GM23338 (cell line): Measurements from ENCODE around the gene PINK1. TPM values are rescaled to one million over a fixed set of nuclear protein-coding genes. Genes with fewer than 3 reads are reported as not detected.

ENCODE experiments used
- ATAC-seq: fragments of 200-7000 bp; cut with Tn5 transposase; 3 replicates; pipeline ENCODE4 v1.9.1; 2020
- DNase-seq: peaks from one replicate; pipeline ENCODE4 v3.0.0-alpha.2; 2015; ENCODE audit warnings: low spot score
- H2AFZ ChIP-seq: fragments of 200-600 bp; sonication (generic); 2 replicates; pipeline ENCODE4 v1.8.0; 2016; ENCODE audit warnings: antibody characterized with exemption, mild to moderate bottlenecking, moderate library complexity
- H3F3A ChIP-seq: fragments of 200-600 bp; sonication (generic); replicated peaks from 2 replicates; pipeline ENCODE4 v1.8.0; 2017; ENCODE audit warnings: antibody characterized with exemption, mixed run types, low read depth
- H3K27ac ChIP-seq: fragments of 200-600 bp; sonication (generic); 2 replicates; pipeline ENCODE4 v1.6.1; 2016; ENCODE audit warnings: low read depth
- H3K27me3 ChIP-seq: fragments of 200-600 bp; sonication (generic); 2 replicates; pipeline ENCODE4 v1.8.0; 2016; ENCODE audit warnings: mild to moderate bottlenecking, mixed run types, moderate library complexity; ENCODE audit not compliant: insufficient read depth
- H3K36me3 ChIP-seq: fragments of 200-600 bp; sonication (generic); 2 replicates; pipeline ENCODE4 v1.8.0; 2016; ENCODE audit warnings: mild to moderate bottlenecking; ENCODE audit not compliant: insufficient read depth
- H3K4me1 ChIP-seq: fragments of 200-600 bp; sonication (generic); 2 replicates; pipeline ENCODE4 v1.8.0; 2016; ENCODE audit warnings: mild to moderate bottlenecking, moderate library complexity; ENCODE audit not compliant: insufficient read depth
- H3K4me2 ChIP-seq: fragments of 200-600 bp; sonication (generic); 2 replicates; pipeline ENCODE4 v1.7.1; 2017; ENCODE audit warnings: mixed run types
- H3K4me3 ChIP-seq: fragments of 200-600 bp; sonication (generic); 2 replicates; pipeline ENCODE4 v1.6.1; 2016; ENCODE audit warnings: mixed run types
- H3K79me2 ChIP-seq: fragments of 200-600 bp; sonication (generic); replicated peaks from 2 replicates; pipeline ENCODE4 v1.8.0; 2017; ENCODE audit warnings: mild to moderate bottlenecking; ENCODE audit not compliant: insufficient read depth
- H3K9me2 ChIP-seq: fragments of 200-600 bp; sonication (generic); 2 replicates; pipeline ENCODE4 v1.8.0; 2017; ENCODE audit not compliant: insufficient read depth
- H4K20me1 ChIP-seq: fragments of 200-600 bp; sonication (generic); replicated peaks from 2 replicates; pipeline ENCODE4 v1.8.0; 2017; ENCODE audit warnings: mild to moderate bottlenecking; ENCODE audit not compliant: insufficient read depth
- H3K27ac Mint-ChIP-seq: 2 replicates; pipeline ENCODE4 v1.8.0; 2020; ENCODE audit warnings: inconsistent platforms, mild to moderate bottlenecking, moderate library complexity, mixed read lengths
- H3K27me3 Mint-ChIP-seq: 3 replicates; pipeline ENCODE4 v1.8.0; 2022; ENCODE audit warnings: low read depth, mild to moderate bottlenecking, moderate library complexity, mixed read lengths, inconsistent platforms; ENCODE audit not compliant: insufficient read depth, poor library complexity
- H3K36me3 Mint-ChIP-seq: 3 replicates; pipeline ENCODE4 v1.8.0; 2021; ENCODE audit warnings: low read depth, mild to moderate bottlenecking, inconsistent platforms, moderate library complexity, mixed read lengths
- H3K4me1 Mint-ChIP-seq: 3 replicates; pipeline ENCODE4 v1.8.0; 2020; ENCODE audit warnings: mild to moderate bottlenecking, inconsistent platforms, mixed read lengths
- H3K4me3 Mint-ChIP-seq: 3 replicates; pipeline ENCODE4 v1.8.0; 2021; ENCODE audit warnings: moderate library complexity, mild to moderate bottlenecking, inconsistent platforms, mixed read lengths
- H3K9me3 Mint-ChIP-seq: 3 replicates; pipeline ENCODE4 v1.8.0; 2020; ENCODE audit warnings: moderate library complexity, mild to moderate bottlenecking, inconsistent platforms, mixed read lengths
- CREB1 ChIP-seq: fragments of 250-450 bp; sonication (Bioruptor Pico); IDR thresholded peaks from 2 replicates; pipeline ENCODE4 v1.5.0; 2020; ENCODE audit warnings: low read depth, mild to moderate bottlenecking, moderate library complexity
- ETS1 ChIP-seq: IDR thresholded peaks from 2 replicates; pipeline ENCODE4 v1.6.1; 2016; ENCODE audit warnings: antibody characterized with exemption
- EZH2 ChIP-seq: fragments of 200-600 bp; sonication (generic); IDR thresholded peaks from one replicate; pipeline ENCODE4 v1.8.0; 2017; ENCODE audit warnings: antibody characterized with exemption, mild to moderate bottlenecking, low read depth; ENCODE audit not compliant: unreplicated experiment
- EZH2phosphoT487 ChIP-seq: fragments of 200-600 bp; sonication (generic); IDR thresholded peaks from one replicate; pipeline ENCODE4 v1.8.1; 2018; ENCODE audit warnings: antibody characterized with exemption; ENCODE audit not compliant: unreplicated experiment
- JUNB ChIP-seq: IDR thresholded peaks from one replicate; pipeline ENCODE4 v1.6.1; 2016; ENCODE audit warnings: antibody characterized with exemption; ENCODE audit not compliant: unreplicated experiment
- NANOG ChIP-seq: IDR thresholded peaks from 2 replicates; pipeline ENCODE4 v1.6.1; 2016; ENCODE audit warnings: antibody characterized with exemption, borderline replicate concordance
- POLR2AphosphoS5 ChIP-seq: IDR thresholded peaks from 2 replicates; pipeline ENCODE4 v1.6.1; 2016; ENCODE audit warnings: antibody characterized with exemption, low read depth
- REST ChIP-seq: IDR thresholded peaks from one replicate; pipeline ENCODE4 v1.6.1; 2018; ENCODE audit warnings: antibody characterized with exemption; ENCODE audit not compliant: unreplicated experiment
- STAT1 ChIP-seq: IDR thresholded peaks from one replicate; pipeline ENCODE4 v1.6.1; 2016; ENCODE audit warnings: antibody characterized with exemption; ENCODE audit not compliant: unreplicated experiment
- ZNF114 ChIP-seq: fragments of 250-450 bp; sonication (Bioruptor Pico); IDR thresholded peaks from 2 replicates; pipeline ENCODE4 v1.5.0; 2020; ENCODE audit warnings: mild to moderate bottlenecking, moderate library complexity
- ZNF331 ChIP-seq: fragments of 250-450 bp; sonication (Bioruptor Pico); IDR thresholded peaks from 2 replicates; pipeline ENCODE4 v1.5.0; 2020; ENCODE audit warnings: low read depth, mild to moderate bottlenecking, moderate library complexity
- ZNF462 ChIP-seq: fragments of 250-450 bp; sonication (Bioruptor Pico); IDR thresholded peaks from 2 replicates; pipeline ENCODE4 v1.5.0; 2020; ENCODE audit warnings: mild to moderate bottlenecking, moderate library complexity
- polyA plus RNA-seq: library from polyadenylated mRNA; unstranded; fragments of >200 nt; fragmentation: Nextera tagmentation; extraction: Ambion mirVana; gene quantifications from 2 replicates; pipeline ENCODE4 v1.2.1, GENCODE V29; 2016
- total RNA-seq: library from RNA; depleted of rRNA; stranded (reverse); fragments of >200 nt; shearing (Covaris generic); gene quantifications from 2 replicates; pipeline ENCODE4 v1.2.3, GENCODE V29; 2014

PINK1 gene
- total and polyA plus RNA-seq, 2 experiments from 2014 or later: 20.8 to 42.7 TPM

- Histone ChIP-seq H3F3A (no peaks in the 10 kb centered on the region), H3K4me3 (no peak overlapping the region), H3K79me2 (no peaks in the 10 kb centered on the region), H4K20me1 (0 out of 2 replicates have a peak, but pooled peaks cover 2% of the 10 kb centered on the region), H3K4me1 (no peaks in the 10 kb centered on the region), H3K9me2 (no peaks in the 10 kb centered on the region), H3K27me3 (no peaks in the 10 kb centered on the region), H2AFZ (no peak overlapping the region), H3K4me2 (no peak overlapping the region), H3K36me3 (no peaks in the 10 kb centered on the region; the same call in 1 of the 2 replicates), H3K27ac (no peak overlapping the region)
- Mint-ChIP-seq H3K4me1 (peaks cover 12% of the 10 kb centered on the region; the same call in 2 of the 3 replicates), H3K36me3 (peaks cover 6% of the 10 kb centered on the region), H3K4me3 (no peak overlapping the region), H3K27ac (no peak overlapping the region), H3K9me3 (no peaks in the 10 kb centered on the region), H3K27me3 (peaks cover 4% of the 10 kb centered on the region)
- ATAC-seq (no peak), DNase-seq (no peak)
- TF ChIP-seq POLR2AphosphoS5 (no peak), ZNF114 (CRISPR knock-in tag) (no peak), CREB1 (no peak)
Measured at GRCh38 chr1:20644416-20644815, 11.2 kb downstream of the PINK1 start.

GRCh38 chr1:20645414-20645813 lies 12.2 kb downstream of the PINK1 start:
- no peaks in the 10 kb centered on the region for H3F3A ChIP-seq
- H3K4me2 ChIP-seq: no peak overlapping the region
- H3K27me3 Mint-ChIP-seq: peaks cover 1% of the 10 kb centered on the region
- no peaks in the 10 kb centered on the region for H3K9me3 Mint-ChIP-seq
- no peak overlapping the region for H3K4me3 Mint-ChIP-seq
- no peaks in the 10 kb centered on the region for H4K20me1 ChIP-seq
- H3K36me3 ChIP-seq: peaks cover 5% of the 10 kb centered on the region; the same call in 1 of the 2 replicates
- ATAC-seq (peak; percentile 19; the same call in 2 of the 3 replicates), DNase-seq (no peak)
- H3K36me3 Mint-ChIP-seq: peaks cover 15% of the 10 kb centered on the region
- no peaks in the 10 kb centered on the region for H3K9me2 ChIP-seq
- peaks cover 10% of the 10 kb centered on the region; the same call in 2 of the 3 replicates for H3K4me1 Mint-ChIP-seq
- H3K27ac ChIP-seq: no peak overlapping the region
- no peaks in the 10 kb centered on the region for H3K79me2 ChIP-seq
- H3K27me3 ChIP-seq: no peaks in the 10 kb centered on the region
- H2AFZ ChIP-seq: no peak overlapping the region
- H3K4me1 ChIP-seq: no peaks in the 10 kb centered on the region
- no peak overlapping the region for H3K4me3 ChIP-seq
- H3K27ac Mint-ChIP-seq: no peak overlapping the region
- TF ChIP-seq REST (no peak), POLR2AphosphoS5 (no peak), STAT1 (no peak), ZNF462 (CRISPR knock-in tag) (no peak), EZH2 (no peak), JUNB (no peak), EZH2phosphoT487 (no peak), CREB1 (no peak), ZNF331 (no peak), ETS1 (no peak), ZNF114 (CRISPR knock-in tag) (no peak), NANOG (no peak)
